Caco-2 (cell line): Measurements from ENCODE around the gene XIRP2. TPM values are rescaled to one million over a fixed set of nuclear protein-coding genes. Genes with fewer than 3 reads are reported as not detected.
"Not testable (repeated sequence)": the region's sequence is repeated elsewhere in the genome, so short reads cannot be mapped to it uniquely, and the experiment has no call there.

Experiments used
- BruUV-seq: library from RNA; stranded (reverse); fragments of 400-500 nt; replicated peaks from 2 replicates; lab custom pipeline; 2021; lab: Mats Ljungman, UMichigan
- CTCF ChIA-PET: fragments of 300-600 bp; sonication (Branson Sonifier 250); formaldehyde crosslinking; loops from one replicate; lab custom pipeline; 2022; ENCODE audit warnings: antibody characterized with exemption; lab: Charles Lee
- POLR2A ChIA-PET: fragments of 300-600 bp; sonication (Branson Sonifier 250); formaldehyde crosslinking; loops from one replicate; lab custom pipeline; 2022; ENCODE audit warnings: antibody characterized with exemption; lab: Charles Lee
- DNase-seq, 2 experiments: peaks; one replicate each; pipeline versions ENCODE4 v3.0.0 to v3.0.0-alpha.2; 2020 to 2022
- H3K27me3 ChIP-seq: replicated peaks from 2 replicates; pipeline ENCODE4 v1.6.0; 2011; ENCODE audit warnings: low read length; ENCODE audit not compliant: control insufficient read depth, insufficient read depth
- H3K36me3 ChIP-seq: 2 replicates; pipeline ENCODE4 v1.5.1; 2011; ENCODE audit warnings: low read length; ENCODE audit not compliant: control insufficient read depth, insufficient read depth
- H3K4me1 ChIP-seq: fragments of 250-450 bp; sonication (Bioruptor Pico); 2 replicates; pipeline ENCODE4 v1.5.1; 2020; ENCODE audit warnings: mild to moderate bottlenecking
- H3K4me3 ChIP-seq: 2 replicates; pipeline ENCODE4 v1.5.1; 2011; ENCODE audit warnings: low read depth, mild to moderate bottlenecking, control low read depth, low read length
- H3K9me3 ChIP-seq: fragments of 250-450 bp; sonication (Bioruptor Pico); 2 replicates; pipeline ENCODE4 v1.5.1; 2020; ENCODE audit warnings: mild to moderate bottlenecking, moderate library complexity
- H3K27ac Mint-ChIP-seq: one replicate; pipeline ENCODE4 v1.8.0; 2022; ENCODE audit warnings: mixed read lengths; ENCODE audit not compliant: unreplicated experiment
- H3K27me3 Mint-ChIP-seq: one replicate; pipeline ENCODE4 v1.8.0; 2022; ENCODE audit warnings: mixed read lengths; ENCODE audit not compliant: insufficient read depth, unreplicated experiment
- H3K36me3 Mint-ChIP-seq: one replicate; pipeline ENCODE4 v1.8.0; 2022; ENCODE audit warnings: mild to moderate bottlenecking, mixed read lengths; ENCODE audit not compliant: insufficient read depth, unreplicated experiment
- H3K4me1 Mint-ChIP-seq: one replicate; pipeline ENCODE4 v1.8.0; 2022; ENCODE audit warnings: low read depth, mixed read lengths; ENCODE audit not compliant: unreplicated experiment
- H3K4me3 Mint-ChIP-seq: one replicate; pipeline ENCODE4 v1.8.0; 2022; ENCODE audit warnings: mild to moderate bottlenecking, moderate library complexity, mixed read lengths; ENCODE audit not compliant: unreplicated experiment
- H3K9me3 Mint-ChIP-seq: one replicate; pipeline ENCODE4 v1.8.0; 2022; ENCODE audit warnings: mixed read lengths; ENCODE audit not compliant: unreplicated experiment
- intact Hi-C: fragments of 100-400 bp; cut with micrococcal nuclease; formaldehyde crosslinking; loops from one replicate; pipeline ENCODE4 v1.10.0; 2022; ENCODE audit not compliant: unreplicated experiment
- total RNA-seq: library from RNA; stranded (reverse); gene quantifications from 2 replicates; pipeline ENCODE4 v1.2.3, GENCODE V29; 2022
- TF ChIP-seq, protein P1 (sequence below), 2 experiments: fragments of 200-600 bp in 1 of 2; IDR thresholded peaks; 1 replicate in 1 of 2; 2 replicates in 1 of 2; pipeline versions ENCODE4 v1.5.1 to v1.8.0; 2011 to 2022; ENCODE audit warnings: antibody characterized with exemption in 1 of 2, control low read depth in 1 of 2, inconsistent platforms in 1 of 2, low read depth in 1 of 2, low read length in 1 of 2, mild to moderate bottlenecking in 1 of 2, moderate library complexity in 1 of 2; ENCODE audit not compliant: insufficient read depth in 1 of 2, severe bottlenecking in 1 of 2, unreplicated experiment in 1 of 2

Gene XIRP2
- total RNA-seq, 1 experiment from 2014 or later = not detected

- POLR2A ChIA-PET = no interaction called here
- peaks cover 8% of the 10 kb centered on the region for H3K9me3 Mint-ChIP-seq
- TF ChIP-seq, protein P1, sequence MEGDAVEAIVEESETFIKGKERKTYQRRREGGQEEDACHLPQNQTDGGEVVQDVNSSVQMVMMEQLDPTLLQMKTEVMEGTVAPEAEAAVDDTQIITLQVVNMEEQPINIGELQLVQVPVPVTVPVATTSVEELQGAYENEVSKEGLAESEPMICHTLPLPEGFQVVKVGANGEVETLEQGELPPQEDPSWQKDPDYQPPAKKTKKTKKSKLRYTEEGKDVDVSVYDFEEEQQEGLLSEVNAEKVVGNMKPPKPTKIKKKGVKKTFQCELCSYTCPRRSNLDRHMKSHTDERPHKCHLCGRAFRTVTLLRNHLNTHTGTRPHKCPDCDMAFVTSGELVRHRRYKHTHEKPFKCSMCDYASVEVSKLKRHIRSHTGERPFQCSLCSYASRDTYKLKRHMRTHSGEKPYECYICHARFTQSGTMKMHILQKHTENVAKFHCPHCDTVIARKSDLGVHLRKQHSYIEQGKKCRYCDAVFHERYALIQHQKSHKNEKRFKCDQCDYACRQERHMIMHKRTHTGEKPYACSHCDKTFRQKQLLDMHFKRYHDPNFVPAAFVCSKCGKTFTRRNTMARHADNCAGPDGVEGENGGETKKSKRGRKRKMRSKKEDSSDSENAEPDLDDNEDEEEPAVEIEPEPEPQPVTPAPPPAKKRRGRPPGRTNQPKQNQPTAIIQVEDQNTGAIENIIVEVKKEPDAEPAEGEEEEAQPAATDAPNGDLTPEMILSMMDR (IDR thresholded peaks at IDR 0.05; ENCODE audit: insufficient read depth in 1 of 2, low read depth in 1 of 2, low read length in 1 of 2, severe bottlenecking in 1 of 2, unreplicated experiment in 1 of 2) = no peak
- H3K4me3 ChIP-seq = no peak overlapping the region
- no peak for DNase-seq
- peaks cover 5% of the 10 kb centered on the region for H3K36me3 Mint-ChIP-seq
- no peak overlapping the region for H3K27ac Mint-ChIP-seq
- H3K27me3 ChIP-seq = no peaks in the 10 kb centered on the region
- H3K9me3 ChIP-seq = peaks cover 6% of the 10 kb centered on the region; the same call in 1 of the 2 replicates
- H3K4me3 Mint-ChIP-seq = no peak overlapping the region
- H3K27me3 Mint-ChIP-seq = no peaks in the 10 kb centered on the region
- intact Hi-C loops = no loop called here
- H3K4me1 ChIP-seq = no peaks in the 10 kb centered on the region
- H3K4me1 Mint-ChIP-seq = no peaks in the 10 kb centered on the region
- CTCF ChIA-PET = no interaction called here
- BruUV-seq = no TSS peak
- H3K36me3 ChIP-seq = no peaks in the 10 kb centered on the region
Observed at GRCh38 chr2:167104691-167105090, 216.4 kb downstream of the XIRP2 start.

- H3K36me3 Mint-ChIP-seq, H3K27me3 ChIP-seq, H3K4me3 ChIP-seq, BruUV-seq, H3K4me1 ChIP-seq, H3K27me3 Mint-ChIP-seq, H3K9me3 ChIP-seq, CTCF ChIA-PET, DNase-seq, H3K36me3 ChIP-seq, H3K27ac Mint-ChIP-seq, H3K4me3 Mint-ChIP-seq, POLR2A ChIA-PET, H3K4me1 Mint-ChIP-seq, intact Hi-C loops, H3K9me3 Mint-ChIP-seq: not testable (repeated sequence)
Observed at GRCh38 chr2:167109682-167110081, 221.4 kb downstream of the XIRP2 start.

- peaks cover 6% of the 10 kb centered on the region; the same call in 1 of the 2 replicates for H3K9me3 ChIP-seq
- H3K4me3 ChIP-seq = no peak overlapping the region
- H3K36me3 ChIP-seq = no peaks in the 10 kb centered on the region
- no peak overlapping the region for H3K27ac Mint-ChIP-seq
- TF ChIP-seq, protein P1 (IDR thresholded peaks at IDR 0.05; ENCODE audit: insufficient read depth in 1 of 2, low read depth in 1 of 2, low read length in 1 of 2, severe bottlenecking in 1 of 2, unreplicated experiment in 1 of 2) = no peak
- POLR2A ChIA-PET = no interaction called here
- H3K9me3 Mint-ChIP-seq = peaks cover 8% of the 10 kb centered on the region
- peaks cover 5% of the 10 kb centered on the region for H3K36me3 Mint-ChIP-seq
- intact Hi-C loops = no loop called here
- no peak for DNase-seq
- H3K27me3 Mint-ChIP-seq = no peaks in the 10 kb centered on the region
- no peaks in the 10 kb centered on the region for H3K4me1 ChIP-seq
- CTCF ChIA-PET = no interaction called here
- no TSS peak for BruUV-seq
- H3K4me3 Mint-ChIP-seq = no peak overlapping the region
- H3K27me3 ChIP-seq = no peaks in the 10 kb centered on the region
- H3K4me1 Mint-ChIP-seq = no peaks in the 10 kb centered on the region
Observed at GRCh38 chr2:167110345-167110744, 222.1 kb downstream of the XIRP2 start.

DNA sequence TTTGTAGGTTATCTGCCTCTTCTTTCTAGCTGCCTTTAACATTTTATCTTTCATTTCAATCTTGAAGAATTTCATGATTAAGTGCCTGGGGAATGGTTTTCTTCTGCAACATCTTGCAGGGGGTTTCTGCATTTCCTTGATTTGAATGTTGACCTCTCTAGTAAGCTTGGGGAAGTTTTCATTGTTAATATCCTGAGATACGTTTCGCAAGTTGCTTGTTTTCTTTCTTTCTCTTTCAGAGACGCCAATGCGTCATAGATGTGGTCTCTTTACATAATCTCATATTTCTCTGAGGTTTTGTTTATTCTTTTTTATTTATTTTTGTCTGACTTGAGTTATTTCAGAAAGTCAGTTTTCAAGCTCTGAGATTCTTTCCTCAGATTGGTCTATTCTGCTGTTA is 225.7 kb downstream of the XIRP2 start:
- H3K4me3 Mint-ChIP-seq = no peak overlapping the region
- H3K4me1 Mint-ChIP-seq = no peaks in the 10 kb centered on the region
- H3K9me3 Mint-ChIP-seq = peaks cover 6% of the 10 kb centered on the region
- Histone ChIP-seq H3K9me3 (no peaks in the 10 kb centered on the region), H3K4me3 (no peak overlapping the region), H3K4me1 (no peaks in the 10 kb centered on the region), H3K27me3 (no peaks in the 10 kb centered on the region), H3K36me3 (no peaks in the 10 kb centered on the region)
- no peak overlapping the region for H3K27ac Mint-ChIP-seq
- no TSS peak for BruUV-seq
- intact Hi-C loops = no loop called here
- H3K36me3 Mint-ChIP-seq = peaks cover 4% of the 10 kb centered on the region
- no peak for DNase-seq
- CTCF ChIA-PET = no interaction called here
- POLR2A ChIA-PET = no interaction called here
- TF ChIP-seq, protein P1 (IDR thresholded peaks at IDR 0.05; ENCODE audit: insufficient read depth in 1 of 2, low read depth in 1 of 2, low read length in 1 of 2, severe bottlenecking in 1 of 2, unreplicated experiment in 1 of 2) = no peak
- H3K27me3 Mint-ChIP-seq = no peaks in the 10 kb centered on the region
